Heart left ventricle (tissue), 13 donors: ENCODE measurements around the gene SBK3.

Experiments
- POLR2A ChIP-seq, 2 donors: fragments of 450-650 bp; IDR thresholded peaks; one replicate each; pipeline ENCODE4 v1.6.1; 2017; ENCODE audit warnings: antibody characterized with exemption in 2 of 2, mild to moderate bottlenecking in 2 of 2, moderate library complexity in 2 of 2
- TF ChIP-seq, protein P1 (sequence below), 12 donors: fragments of 200-600 bp; sonication (generic) in 4 of 12; IDR thresholded peaks; one replicate each; pipeline versions ENCODE4 v1.5.0 to v1.8.0; 2018 to 2022; ENCODE audit warnings: antibody characterized with exemption in 12 of 12, mild to moderate bottlenecking in 5 of 12
- donor health status: ischemic (EF 13 %, LVEDD 7.1; RV severe dilation, severe dysfunction).
- donor health status: DM: no; HTN: yes; CAD: no.
- donor health status: DM: no; HTN: no; CAD: no.
- donor health status: ischemic (EF 25% LVEDD 6.9; RV normal size, moderate dysfunction).
- donor health status: ischemic (EF 25% LVEDD 5.7; RV mildly dilated, moderate dysfunction).
- donor health status: ischemic (EF 35%, LVEDD 5.7; RV mildly dilated, moderate dysfunction).
- donor health status: nonischemic (EF 11% LVEDD 7.7; RV severe dilation, severe dysfunction).
- donor health status: DM: yes; HTN: yes; CAD: no.
- donor health status: PGD.
- donor health status: ischemic (EF 29% LVEDD 5.4; RV normal size, mild dysfunction).
- donor health status: nonischemic (EF 23%, LVEDD 6.1; RV moderate dilation, normal function).

DNA sequence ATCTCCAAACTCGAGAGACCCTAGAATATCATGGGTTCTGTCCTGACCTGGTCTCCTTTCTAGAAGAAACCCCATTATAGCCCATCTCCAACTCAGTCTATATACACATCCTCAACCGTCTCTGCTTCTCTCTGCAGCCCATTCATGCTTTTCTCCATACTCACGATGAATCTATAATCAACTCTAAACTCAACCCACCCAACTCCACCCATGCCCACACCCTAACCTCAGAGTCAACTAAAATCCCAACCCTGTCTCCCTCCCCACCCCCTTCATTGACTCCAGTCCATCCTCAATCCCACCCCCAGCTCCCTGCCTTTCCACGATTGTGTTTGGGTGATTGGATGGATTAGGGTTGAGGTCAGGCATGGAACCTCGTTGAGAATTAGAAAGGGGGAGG, 1.8 kb downstream of the SBK3 start:
- TF ChIP-seq, protein P1, sequence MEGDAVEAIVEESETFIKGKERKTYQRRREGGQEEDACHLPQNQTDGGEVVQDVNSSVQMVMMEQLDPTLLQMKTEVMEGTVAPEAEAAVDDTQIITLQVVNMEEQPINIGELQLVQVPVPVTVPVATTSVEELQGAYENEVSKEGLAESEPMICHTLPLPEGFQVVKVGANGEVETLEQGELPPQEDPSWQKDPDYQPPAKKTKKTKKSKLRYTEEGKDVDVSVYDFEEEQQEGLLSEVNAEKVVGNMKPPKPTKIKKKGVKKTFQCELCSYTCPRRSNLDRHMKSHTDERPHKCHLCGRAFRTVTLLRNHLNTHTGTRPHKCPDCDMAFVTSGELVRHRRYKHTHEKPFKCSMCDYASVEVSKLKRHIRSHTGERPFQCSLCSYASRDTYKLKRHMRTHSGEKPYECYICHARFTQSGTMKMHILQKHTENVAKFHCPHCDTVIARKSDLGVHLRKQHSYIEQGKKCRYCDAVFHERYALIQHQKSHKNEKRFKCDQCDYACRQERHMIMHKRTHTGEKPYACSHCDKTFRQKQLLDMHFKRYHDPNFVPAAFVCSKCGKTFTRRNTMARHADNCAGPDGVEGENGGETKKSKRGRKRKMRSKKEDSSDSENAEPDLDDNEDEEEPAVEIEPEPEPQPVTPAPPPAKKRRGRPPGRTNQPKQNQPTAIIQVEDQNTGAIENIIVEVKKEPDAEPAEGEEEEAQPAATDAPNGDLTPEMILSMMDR (IDR thresholded peaks at IDR 0.05): no peak
- TF ChIP-seq POLR2A (IDR thresholded peaks at IDR 0.05): no peak
